Activated T-cell treated with anti-CD3 and anti-CD28 coated beads, Interleukin-2, amount 50 U/mL, for 24 hours (primary cell): ENCODE data around the gene FAM98B.
"Not testable (repeated sequence)": the region's sequence is repeated elsewhere in the genome, so short reads cannot be mapped to it uniquely, and the experiment has no call there.

Experiments
- DNase-seq: peaks from one replicate; pipeline ENCODE4 v3.0.0-alpha.2; 2020
- H3K27ac Mint-ChIP-seq: 2 replicates; pipeline ENCODE4 v1.8.0; 2020; ENCODE audit warnings: mild to moderate bottlenecking, mixed read lengths
- H3K27me3 Mint-ChIP-seq: 2 replicates; pipeline ENCODE4 v1.8.0; 2020; ENCODE audit warnings: mixed read lengths
- H3K36me3 Mint-ChIP-seq: 2 replicates; pipeline ENCODE4 v1.8.0; 2020; ENCODE audit warnings: low read depth, mixed read lengths
- H3K4me1 Mint-ChIP-seq: 2 replicates; pipeline ENCODE4 v1.8.0; 2020; ENCODE audit warnings: low read depth, mixed read lengths
- H3K4me3 Mint-ChIP-seq: 2 replicates; pipeline ENCODE4 v1.8.0; 2020; ENCODE audit warnings: mild to moderate bottlenecking, moderate library complexity, mixed read lengths
- H3K9me3 Mint-ChIP-seq: 2 replicates; pipeline ENCODE4 v1.8.0; 2020; ENCODE audit warnings: mixed read lengths

Gene FAM98B

GRCh38 chr15:38453971-38454695 lies at the start of gene FAM98B:
FAM98B (plus strand) TSS chr15:38454127; CDS start chr15:38454162, 35 bp downstream.
- Mint-ChIP-seq H3K36me3 (peaks cover 33% of the 10 kb centered on the region), H3K27me3 (no peaks in the 10 kb centered on the region), H3K27ac (peak within 1 kb of the TSS; percentile 97), H3K4me1 (peaks cover 40% of the 10 kb centered on the region), H3K4me3 (peak within 1 kb of the TSS; percentile 97), H3K9me3 (no peaks in the 10 kb centered on the region)
- peak; percentile 98 for DNase-seq

- no peak for DNase-seq
- peaks cover 3% of the 10 kb centered on the region for H3K4me1 Mint-ChIP-seq
- no peak overlapping the region for H3K27ac Mint-ChIP-seq
- H3K9me3 Mint-ChIP-seq: no peaks in the 10 kb centered on the region
- peaks cover 19% of the 10 kb centered on the region for H3K27me3 Mint-ChIP-seq
- H3K36me3 Mint-ChIP-seq: no peaks in the 10 kb centered on the region
- H3K4me3 Mint-ChIP-seq: no peak overlapping the region
Observed at GRCh38 chr15:38406436-38406835, 47.5 kb upstream of the FAM98B start.

GRCh38 chr15:38408576-38408975 lies 45.4 kb upstream of the FAM98B start:
- H3K36me3 Mint-ChIP-seq: no peaks in the 10 kb centered on the region
- H3K4me1 Mint-ChIP-seq: peaks cover 3% of the 10 kb centered on the region
- H3K4me3 Mint-ChIP-seq: no peak overlapping the region
- no peak for DNase-seq
- no peak overlapping the region for H3K27ac Mint-ChIP-seq
- H3K9me3 Mint-ChIP-seq: no peaks in the 10 kb centered on the region
- H3K27me3 Mint-ChIP-seq: peaks cover 17% of the 10 kb centered on the region

- no peak overlapping the region for H3K27ac Mint-ChIP-seq
- H3K27me3 Mint-ChIP-seq: peaks cover 39% of the 10 kb centered on the region
- no peak for DNase-seq
- H3K9me3 Mint-ChIP-seq: no peaks in the 10 kb centered on the region
- H3K4me3 Mint-ChIP-seq: no peak overlapping the region
- no peaks in the 10 kb centered on the region for H3K4me1 Mint-ChIP-seq
- H3K36me3 Mint-ChIP-seq: no peaks in the 10 kb centered on the region
Observed at GRCh38 chr15:38411902-38412301, 42.0 kb upstream of the FAM98B start.

GRCh38 chr15:38412466-38412865 lies 41.5 kb upstream of the FAM98B start:
- no peaks in the 10 kb centered on the region for H3K9me3 Mint-ChIP-seq
- H3K27ac Mint-ChIP-seq: no peak overlapping the region
- no peaks in the 10 kb centered on the region for H3K4me1 Mint-ChIP-seq
- no peak overlapping the region for H3K4me3 Mint-ChIP-seq
- no peak for DNase-seq
- H3K36me3 Mint-ChIP-seq: no peaks in the 10 kb centered on the region
- peaks cover 42% of the 10 kb centered on the region for H3K27me3 Mint-ChIP-seq

GRCh38 chr15:38414357-38414756 lies 39.6 kb upstream of the FAM98B start:
- Mint-ChIP-seq H3K36me3 (no peaks in the 10 kb centered on the region), H3K4me1 (no peaks in the 10 kb centered on the region), H3K4me3 (no peak overlapping the region), H3K27ac (no peak overlapping the region), H3K9me3 (no peaks in the 10 kb centered on the region), H3K27me3 (peaks cover 54% of the 10 kb centered on the region)
- no peak for DNase-seq

GRCh38 chr15:38421069-38421690 lies 32.7 kb upstream of the FAM98B start:
- no peak for DNase-seq
- H3K27ac Mint-ChIP-seq: no peak overlapping the region
- no peak overlapping the region for H3K4me3 Mint-ChIP-seq
- no peaks in the 10 kb centered on the region for H3K36me3 Mint-ChIP-seq
- H3K4me1 Mint-ChIP-seq: no peaks in the 10 kb centered on the region
- no peaks in the 10 kb centered on the region for H3K9me3 Mint-ChIP-seq
- peaks cover 52% of the 10 kb centered on the region for H3K27me3 Mint-ChIP-seq

GRCh38 chr15:38424101-38424552 lies 29.8 kb upstream of the FAM98B start:
- H3K9me3 Mint-ChIP-seq: no peaks in the 10 kb centered on the region
- H3K4me3 Mint-ChIP-seq: no peak overlapping the region
- DNase-seq: no peak
- peaks cover 33% of the 10 kb centered on the region for H3K27me3 Mint-ChIP-seq
- H3K27ac Mint-ChIP-seq: no peak overlapping the region
- no peaks in the 10 kb centered on the region for H3K36me3 Mint-ChIP-seq
- no peaks in the 10 kb centered on the region for H3K4me1 Mint-ChIP-seq

- no peaks in the 10 kb centered on the region for H3K36me3 Mint-ChIP-seq
- no peak overlapping the region for H3K4me3 Mint-ChIP-seq
- no peaks in the 10 kb centered on the region for H3K4me1 Mint-ChIP-seq
- DNase-seq: no peak
- no peak overlapping the region for H3K27ac Mint-ChIP-seq
- H3K9me3 Mint-ChIP-seq: no peaks in the 10 kb centered on the region
- peaks cover 29% of the 10 kb centered on the region for H3K27me3 Mint-ChIP-seq
Observed at GRCh38 chr15:38425269-38425668, 28.7 kb upstream of the FAM98B start.

- Mint-ChIP-seq H3K4me3 (no peak overlapping the region), H3K36me3 (no peaks in the 10 kb centered on the region), H3K4me1 (no peaks in the 10 kb centered on the region), H3K27me3 (peaks cover 21% of the 10 kb centered on the region), H3K27ac (no peak overlapping the region), H3K9me3 (no peaks in the 10 kb centered on the region)
- DNase-seq: no peak
Observed at GRCh38 chr15:38427380-38427779, 26.5 kb upstream of the FAM98B start.

GRCh38 chr15:38430106-38430760 lies 23.7 kb upstream of the FAM98B start:
- no peak overlapping the region for H3K27ac Mint-ChIP-seq
- H3K4me3 Mint-ChIP-seq: no peak overlapping the region
- H3K27me3 Mint-ChIP-seq: peaks cover 14% of the 10 kb centered on the region
- H3K36me3 Mint-ChIP-seq: no peaks in the 10 kb centered on the region
- no peaks in the 10 kb centered on the region for H3K9me3 Mint-ChIP-seq
- H3K4me1 Mint-ChIP-seq: no peaks in the 10 kb centered on the region
- DNase-seq: no peak

- no peak overlapping the region for H3K27ac Mint-ChIP-seq
- peaks cover 2% of the 10 kb centered on the region for H3K9me3 Mint-ChIP-seq
- H3K27me3 Mint-ChIP-seq: peaks cover 32% of the 10 kb centered on the region
- H3K4me3 Mint-ChIP-seq: no peak overlapping the region
- peaks cover 5% of the 10 kb centered on the region for H3K4me1 Mint-ChIP-seq
- H3K36me3 Mint-ChIP-seq: no peaks in the 10 kb centered on the region
- no peak for DNase-seq
Observed at GRCh38 chr15:38436993-38437392, 16.9 kb upstream of the FAM98B start.

GRCh38 chr15:38437603-38438002 lies 16.3 kb upstream of the FAM98B start:
- H3K4me1 Mint-ChIP-seq, DNase-seq, H3K27ac Mint-ChIP-seq, H3K4me3 Mint-ChIP-seq, H3K9me3 Mint-ChIP-seq, H3K36me3 Mint-ChIP-seq: not testable (repeated sequence)
- H3K27me3 Mint-ChIP-seq: peaks cover 32% of the 10 kb centered on the region

- no peak for DNase-seq
- H3K9me3 Mint-ChIP-seq: peaks cover 2% of the 10 kb centered on the region
- no peak overlapping the region for H3K27ac Mint-ChIP-seq
- H3K36me3 Mint-ChIP-seq: no peaks in the 10 kb centered on the region
- H3K27me3 Mint-ChIP-seq: peaks cover 32% of the 10 kb centered on the region
- no peak overlapping the region for H3K4me3 Mint-ChIP-seq
- H3K4me1 Mint-ChIP-seq: peaks cover 5% of the 10 kb centered on the region
Observed at GRCh38 chr15:38438031-38438986, 15.6 kb upstream of the FAM98B start.
